GM19025 (cell line): ENCODE results near the gene GLI3.

ENCODE experiments used
- ATAC-seq: cut with Tn5 transposase; IDR thresholded peaks from one replicate; pipeline ENCODE4 v1.9.1; 2021; ENCODE audit warnings: mild to moderate bottlenecking, low read depth, moderate library complexity; ENCODE audit not compliant: unreplicated experiment

Gene GLI3

GRCh38 chr7:42152329-42153205 lies 84.4 kb downstream of the GLI3 start:
- ATAC-seq: no peak

GRCh38 chr7:42151309-42151708 lies 85.7 kb downstream of the GLI3 start:
- no peak for ATAC-seq

DNA sequence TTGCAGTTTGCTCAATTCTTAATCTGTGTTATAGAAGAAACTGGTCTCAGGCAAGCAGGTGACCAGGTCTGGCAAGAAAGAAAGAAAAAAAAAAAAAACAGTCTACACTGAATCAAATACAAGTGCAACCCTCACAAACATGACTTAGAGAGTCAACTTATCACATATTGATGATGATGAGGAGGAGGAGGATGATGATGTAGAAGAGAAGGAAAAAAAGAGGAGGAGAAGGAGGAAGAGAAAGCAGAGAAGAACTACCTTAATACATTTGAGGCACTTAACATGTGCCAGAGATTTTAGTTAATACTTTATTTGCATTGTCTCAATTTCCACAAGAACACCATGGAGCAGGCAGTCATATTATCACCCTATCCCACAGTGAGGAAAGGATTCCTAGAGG lies 91.5 kb downstream of the GLI3 start:
- no peak for ATAC-seq

GRCh38 chr7:42144604-42145003 lies 92.4 kb downstream of the GLI3 start:
- no peak for ATAC-seq

GRCh38 chr7:42143711-42144600 lies 93.1 kb downstream of the GLI3 start:
- ATAC-seq: no peak

- no peak for ATAC-seq
Measured at GRCh38 chr7:42142089-42142488, 94.9 kb downstream of the GLI3 start.

GRCh38 chr7:42139751-42140150 lies 97.3 kb downstream of the GLI3 start:
- no peak for ATAC-seq

DNA sequence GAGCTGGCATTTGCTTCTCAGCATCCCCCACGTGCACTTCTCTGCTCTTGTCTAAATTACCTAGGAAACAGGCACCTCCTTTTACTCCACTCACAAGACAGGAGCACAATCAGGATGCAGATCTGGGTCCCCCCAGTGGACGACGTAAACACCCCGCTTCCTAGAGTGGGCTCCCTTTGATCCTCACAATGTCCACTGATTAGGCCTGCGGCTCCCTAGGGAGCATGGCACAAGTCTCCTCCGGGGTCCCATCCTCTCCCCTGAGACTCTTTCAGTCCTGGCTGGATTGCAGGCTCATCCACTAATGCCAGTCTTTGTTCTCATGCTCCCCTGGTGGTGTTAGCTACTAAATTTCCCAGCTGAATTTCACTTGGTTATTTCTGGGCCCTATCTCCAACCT lies 98.3 kb downstream of the GLI3 start:
- ATAC-seq: no peak

GRCh38 chr7:42137941-42138340 lies 99.1 kb downstream of the GLI3 start:
- ATAC-seq: no peak

- no peak for ATAC-seq
Measured at GRCh38 chr7:42137431-42137830, 99.6 kb downstream of the GLI3 start.

GRCh38 chr7:42135728-42136127 lies 101.3 kb downstream of the GLI3 start:
- ATAC-seq: no peak

- ATAC-seq: no peak
Measured at GRCh38 chr7:42134276-42134876, 102.6 kb downstream of the GLI3 start.

GRCh38 chr7:42133321-42133720 lies 103.7 kb downstream of the GLI3 start:
- ATAC-seq: no peak

- ATAC-seq: no peak
Measured at GRCh38 chr7:42128703-42129102, 108.3 kb downstream of the GLI3 start.

DNA sequence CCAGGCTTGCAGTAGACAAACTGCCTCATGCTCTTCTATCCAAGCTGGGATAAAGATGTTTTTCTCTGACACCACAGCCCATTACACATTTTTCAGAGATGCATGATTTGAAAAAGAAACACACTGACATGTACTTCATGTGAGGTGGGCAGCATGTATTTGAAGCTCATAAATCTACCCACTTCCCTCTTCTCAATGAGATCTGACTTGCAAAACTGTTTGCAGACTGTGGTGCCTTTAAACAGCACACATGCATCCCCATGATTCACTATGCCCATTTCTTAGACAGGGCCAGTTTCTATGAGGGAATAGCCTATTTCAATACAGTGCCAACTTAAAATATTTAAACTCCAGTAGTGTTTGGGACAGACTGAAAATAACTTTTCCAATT lies 109.8 kb downstream of the GLI3 start:
- ATAC-seq: no peak

GRCh38 chr7:42126475-42127231 lies 110.4 kb downstream of the GLI3 start:
- ATAC-seq: no peak

GRCh38 chr7:42125321-42125720 lies 111.7 kb downstream of the GLI3 start:
- ATAC-seq: no peak

GRCh38 chr7:42123716-42124115 lies 113.3 kb downstream of the GLI3 start:
- ATAC-seq: no peak

- ATAC-seq: no peak
Measured at GRCh38 chr7:42120191-42120590, 116.8 kb downstream of the GLI3 start.

DNA sequence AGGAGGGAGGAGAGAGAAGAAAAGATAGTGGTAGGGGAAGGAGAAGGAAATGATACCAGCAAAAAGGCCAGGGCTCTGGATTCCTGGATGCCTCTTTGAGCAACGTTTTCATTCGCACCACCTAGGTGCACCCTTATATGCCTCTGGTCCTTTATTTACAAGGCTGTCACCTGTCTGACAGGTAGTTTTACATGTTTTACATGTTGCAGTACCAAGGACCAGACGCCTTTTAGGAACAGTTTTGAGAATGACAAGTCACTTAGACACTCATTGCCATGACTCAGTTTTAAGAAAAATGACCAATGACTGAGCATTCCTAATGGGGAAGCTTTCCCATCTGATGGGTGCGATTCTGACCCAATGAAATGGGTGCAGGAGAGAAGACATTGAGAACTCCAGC lies 119.8 kb downstream of the GLI3 start:
- ATAC-seq: no peak
